ENCODE results near the gene ALLC. TPM values are rescaled to one million over a fixed set of nuclear protein-coding genes. Genes with fewer than 3 reads are reported as not detected.

The ALLC gene
- total and polyA plus RNA-seq, 2 donors (not counting 1 experiment from before 2014, with no cell fraction given), result not detected

GRCh38 chr2:3645745-3646389, 12.1 kb upstream of the ALLC start:
- no peaks in the 10 kb centered on the region for H4K20me1 ChIP-seq (ENCODE audit: control insufficient read depth, insufficient read depth, low read length, poor library complexity, severe bottlenecking)
- H3K9me3 Mint-ChIP-seq (ENCODE audit: insufficient read depth), result no peaks in the 10 kb centered on the region
- POLR2A ChIA-PET, result no interaction called here

DNA sequence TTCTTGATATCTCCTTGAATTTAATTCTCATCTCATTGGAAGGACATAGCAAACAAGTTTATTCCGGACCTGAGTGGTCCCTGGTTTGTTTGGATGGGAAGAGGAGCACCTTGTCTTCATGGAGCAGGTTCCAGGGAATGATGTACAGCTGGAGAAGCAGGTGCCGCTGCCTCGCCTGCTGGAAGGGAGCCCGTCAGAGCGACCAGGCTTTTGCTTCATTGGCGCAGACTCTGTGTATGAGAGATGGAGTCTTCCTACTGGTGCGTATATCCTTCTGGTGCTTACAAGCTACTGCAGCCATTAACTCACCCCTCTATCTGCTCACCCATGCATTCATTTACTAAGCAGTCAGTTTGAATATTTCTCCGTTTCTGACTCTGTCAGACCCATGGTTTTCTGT, 11.6 kb upstream of the ALLC start:
- POLR2A ChIA-PET, result no interaction called here
- CTCF ChIA-PET, result no interaction called here
- Mint-ChIP-seq H3K27me3 (no peaks in the 10 kb centered on the region), H3K27ac (no peak overlapping the region), H3K4me3 (no peak overlapping the region), H3K4me1 (peaks cover 6% of the 10 kb centered on the region), H3K9me3 (ENCODE audit: insufficient read depth) (no peaks in the 10 kb centered on the region)
- Histone ChIP-seq H3K4me3 (ENCODE audit: control extremely low read depth in 1 of 5, extremely low read depth in 1 of 5, insufficient read depth in 1 of 5, low read depth in 2 of 5, low read length in 4 of 5) (no peak overlapping the region), H3K27ac (ENCODE audit: low read length in 2 of 2) (no peak overlapping the region), H4K20me1 (ENCODE audit: control insufficient read depth, insufficient read depth, low read length, poor library complexity, severe bottlenecking) (no peaks in the 10 kb centered on the region), H2AFZ (ENCODE audit: insufficient read depth, low read depth, low read length, poor library complexity, severe bottlenecking) (no peak overlapping the region), H3K79me2 (ENCODE audit: control insufficient read depth, insufficient read depth, low read length) (no peaks in the 10 kb centered on the region), H3K4me2 (replicated peaks; ENCODE audit: low read depth, low read length, poor library complexity, severe bottlenecking) (no peak overlapping the region), H3K9me3 (ENCODE audit: control extremely low read depth in 1 of 3, control insufficient read depth in 2 of 3, insufficient read depth in 1 of 3, low read length in 2 of 3) (no peaks in the 10 kb centered on the region), H3K36me3 (replicated peaks in 1 of 2; ENCODE audit: control extremely low read depth in 1 of 2, control insufficient read depth in 1 of 2, extremely low read depth in 1 of 2, insufficient read depth in 2 of 2, low read length in 1 of 2) (no peaks in the 10 kb centered on the region), H3K27me3 (replicated peaks in 1 of 4; ENCODE audit: control extremely low read depth in 1 of 4, control insufficient read depth in 3 of 4, insufficient read depth in 4 of 4, low read length in 3 of 4) (peaks cover 0 to 9% (median 0%) of the 10 kb centered on the region in 4 experiments), H3K4me1 (ENCODE audit: control insufficient read depth in 2 of 2, insufficient read depth in 2 of 2, low read length in 2 of 2) (peaks cover 5 to 6% of the 10 kb centered on the region in 2 donors), H3K9ac (ENCODE audit: low read length) (no peak overlapping the region)
- no peak for TF ChIP-seq EZH2 (IDR thresholded peaks at IDR 0.05; ENCODE audit: borderline replicate concordance, insufficient read depth, low read depth, low read length, poor library complexity, severe bottlenecking)
- TF ChIP-seq, protein P1, sequence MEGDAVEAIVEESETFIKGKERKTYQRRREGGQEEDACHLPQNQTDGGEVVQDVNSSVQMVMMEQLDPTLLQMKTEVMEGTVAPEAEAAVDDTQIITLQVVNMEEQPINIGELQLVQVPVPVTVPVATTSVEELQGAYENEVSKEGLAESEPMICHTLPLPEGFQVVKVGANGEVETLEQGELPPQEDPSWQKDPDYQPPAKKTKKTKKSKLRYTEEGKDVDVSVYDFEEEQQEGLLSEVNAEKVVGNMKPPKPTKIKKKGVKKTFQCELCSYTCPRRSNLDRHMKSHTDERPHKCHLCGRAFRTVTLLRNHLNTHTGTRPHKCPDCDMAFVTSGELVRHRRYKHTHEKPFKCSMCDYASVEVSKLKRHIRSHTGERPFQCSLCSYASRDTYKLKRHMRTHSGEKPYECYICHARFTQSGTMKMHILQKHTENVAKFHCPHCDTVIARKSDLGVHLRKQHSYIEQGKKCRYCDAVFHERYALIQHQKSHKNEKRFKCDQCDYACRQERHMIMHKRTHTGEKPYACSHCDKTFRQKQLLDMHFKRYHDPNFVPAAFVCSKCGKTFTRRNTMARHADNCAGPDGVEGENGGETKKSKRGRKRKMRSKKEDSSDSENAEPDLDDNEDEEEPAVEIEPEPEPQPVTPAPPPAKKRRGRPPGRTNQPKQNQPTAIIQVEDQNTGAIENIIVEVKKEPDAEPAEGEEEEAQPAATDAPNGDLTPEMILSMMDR (IDR thresholded peaks at IDR 0.05), result no peak
- 92% methylated on average over 7 of the region's 8 CpGs for WGBS (ENCODE audit: insufficient coverage)
- ATAC-seq (ENCODE audit: low read depth) (no peak), DNase-seq (no peak)
- intact Hi-C loops (cut with micrococcal nuclease), result no loop called here

More at GRCh38 chr2:3645745-3646389, 12.1 kb upstream of the ALLC start:
- H3K4me2 ChIP-seq (replicated peaks; ENCODE audit: low read depth, low read length, poor library complexity, severe bottlenecking), result no peak overlapping the region
- 91% methylated on average over 6 of the region's 10 CpGs for WGBS (ENCODE audit: insufficient coverage)
- no peak for ATAC-seq (ENCODE audit: low read depth)
- TF ChIP-seq, protein P1 (IDR thresholded peaks at IDR 0.05), result no peak
- no peak for TF ChIP-seq EZH2 (IDR thresholded peaks at IDR 0.05; ENCODE audit: borderline replicate concordance, insufficient read depth, low read depth, low read length, poor library complexity, severe bottlenecking)
- intact Hi-C loops (cut with micrococcal nuclease), result no loop called here
- H3K79me2 ChIP-seq (ENCODE audit: control insufficient read depth, insufficient read depth, low read length), result no peaks in the 10 kb centered on the region
- Mint-ChIP-seq H3K27ac (no peak overlapping the region), H3K4me1 (peaks cover 2% of the 10 kb centered on the region), H3K27me3 (no peaks in the 10 kb centered on the region), H3K4me3 (no peak overlapping the region)
- no peak overlapping the region for H3K27ac ChIP-seq (ENCODE audit: low read length in 2 of 2)
- no peak overlapping the region for H3K4me3 ChIP-seq (ENCODE audit: control extremely low read depth in 1 of 5, extremely low read depth in 1 of 5, insufficient read depth in 1 of 5, low read depth in 2 of 5, low read length in 4 of 5)
- H3K27me3 ChIP-seq (replicated peaks in 1 of 4; ENCODE audit: control extremely low read depth in 1 of 4, control insufficient read depth in 3 of 4, insufficient read depth in 4 of 4, low read length in 3 of 4), result peaks cover 0 to 8% (median 0%) of the 10 kb centered on the region in 4 experiments
- DNase-seq, result no peak
- CTCF ChIA-PET, result interaction anchor here (1.4 kb wide), 1 partner anchor 221 kb away, joined by 6 read pairs; no protein-coding TSS in a partner anchor
- H3K9me3 ChIP-seq (ENCODE audit: control extremely low read depth in 1 of 3, control insufficient read depth in 2 of 3, insufficient read depth in 1 of 3, low read length in 2 of 3), result no peaks in the 10 kb centered on the region
- no peak overlapping the region for H2AFZ ChIP-seq (ENCODE audit: insufficient read depth, low read depth, low read length, poor library complexity, severe bottlenecking)
- no peaks in the 10 kb centered on the region for H3K36me3 ChIP-seq (replicated peaks in 1 of 2; ENCODE audit: control extremely low read depth in 1 of 2, control insufficient read depth in 1 of 2, extremely low read depth in 1 of 2, insufficient read depth in 2 of 2, low read length in 1 of 2)
- peaks cover 3% of the 10 kb centered on the region in 2 donors for H3K4me1 ChIP-seq (ENCODE audit: control insufficient read depth in 2 of 2, insufficient read depth in 2 of 2, low read length in 2 of 2)
- H3K9ac ChIP-seq (ENCODE audit: low read length), result no peak overlapping the region
